BE2C (cell line): ENCODE measurements around the gene LRRC73.

ENCODE experiments used
- DNase-seq: peaks from one replicate; pipeline ENCODE4 v3.0.0-alpha.2; 2020
- H3K27me3 ChIP-seq: fragments of 250-450 bp; sonication (Bioruptor Pico); 2 replicates; pipeline ENCODE4 v1.5.1; 2020; ENCODE audit warnings: mild to moderate bottlenecking
- H3K36me3 ChIP-seq: fragments of 250-450 bp; sonication (Bioruptor Pico); 2 replicates; pipeline ENCODE4 v1.5.1; 2020; ENCODE audit warnings: mild to moderate bottlenecking
- H3K4me1 ChIP-seq: fragments of 250-450 bp; sonication (Bioruptor Pico); 2 replicates; pipeline ENCODE4 v1.5.1; 2020
- H3K4me3 ChIP-seq: 2 replicates; pipeline ENCODE4 v1.5.1; 2011; ENCODE audit warnings: low read depth, low read length
- H3K9me3 ChIP-seq: fragments of 250-450 bp; sonication (Bioruptor Pico); 2 replicates; pipeline ENCODE4 v1.5.1; 2020
- CTCF ChIP-seq: IDR thresholded peaks from 2 replicates; pipeline ENCODE4 v1.5.1; 2012; ENCODE audit warnings: mild to moderate bottlenecking, low read depth, low read length

LRRC73 gene

GRCh38 chr6:43506667-43507471 is 3.3 kb downstream of the LRRC73 start:
- DNase-seq = peak; percentile 79
- Histone ChIP-seq H3K36me3 (peaks cover 12% of the 10 kb centered on the region), H3K4me3 (no peak overlapping the region), H3K27me3 (no peaks in the 10 kb centered on the region), H3K4me1 (no peaks in the 10 kb centered on the region), H3K9me3 (no peaks in the 10 kb centered on the region)
- peak; percentile 95 for TF ChIP-seq CTCF

GRCh38 chr6:43506171-43506570 is 4.0 kb downstream of the LRRC73 start:
- Histone ChIP-seq H3K27me3 (no peaks in the 10 kb centered on the region), H3K4me1 (no peaks in the 10 kb centered on the region), H3K4me3 (no peak overlapping the region), H3K36me3 (peaks cover 12% of the 10 kb centered on the region), H3K9me3 (no peaks in the 10 kb centered on the region)
- TF ChIP-seq CTCF = no peak
- DNase-seq = no peak

- DNase-seq = no peak
- 0 out of 2 replicates have a peak, but pooled peaks have one; percentile 5 for TF ChIP-seq CTCF
- no peak overlapping the region for H3K4me3 ChIP-seq
- H3K27me3 ChIP-seq = no peaks in the 10 kb centered on the region
- peaks cover 12% of the 10 kb centered on the region for H3K36me3 ChIP-seq
- no peaks in the 10 kb centered on the region for H3K4me1 ChIP-seq
- no peaks in the 10 kb centered on the region for H3K9me3 ChIP-seq
These were observed 4.4 kb downstream of the LRRC73 start for GRCh38 chr6:43505718-43506117.

- Histone ChIP-seq H3K4me3 (no peak overlapping the region), H3K27me3 (no peaks in the 10 kb centered on the region), H3K36me3 (peaks cover 13% of the 10 kb centered on the region), H3K9me3 (no peaks in the 10 kb centered on the region), H3K4me1 (no peaks in the 10 kb centered on the region)
- DNase-seq = no peak
- TF ChIP-seq CTCF = no peak
These were observed 5.2 kb downstream of the LRRC73 start for GRCh38 chr6:43504756-43505593.

- Histone ChIP-seq H3K36me3 (peaks cover 26% of the 10 kb centered on the region), H3K27me3 (no peaks in the 10 kb centered on the region), H3K9me3 (no peaks in the 10 kb centered on the region), H3K4me1 (no peaks in the 10 kb centered on the region), H3K4me3 (no peak overlapping the region)
- DNase-seq = no peak
- no peak for TF ChIP-seq CTCF
These were observed 6.7 kb downstream of the LRRC73 start for GRCh38 chr6:43503443-43503842.
